HG03457 (cell line): ENCODE measurements around the gene PTPN12.
"Not testable (repeated sequence)": the region's sequence is repeated elsewhere in the genome, so short reads cannot be mapped to it uniquely, and the experiment has no call there.

Experiments used
- ATAC-seq: cut with Tn5 transposase; IDR thresholded peaks from one replicate; pipeline ENCODE4 v1.9.1; 2021; ENCODE audit warnings: moderate number of reproducible peaks; ENCODE audit not compliant: unreplicated experiment

PTPN12 gene

DNA sequence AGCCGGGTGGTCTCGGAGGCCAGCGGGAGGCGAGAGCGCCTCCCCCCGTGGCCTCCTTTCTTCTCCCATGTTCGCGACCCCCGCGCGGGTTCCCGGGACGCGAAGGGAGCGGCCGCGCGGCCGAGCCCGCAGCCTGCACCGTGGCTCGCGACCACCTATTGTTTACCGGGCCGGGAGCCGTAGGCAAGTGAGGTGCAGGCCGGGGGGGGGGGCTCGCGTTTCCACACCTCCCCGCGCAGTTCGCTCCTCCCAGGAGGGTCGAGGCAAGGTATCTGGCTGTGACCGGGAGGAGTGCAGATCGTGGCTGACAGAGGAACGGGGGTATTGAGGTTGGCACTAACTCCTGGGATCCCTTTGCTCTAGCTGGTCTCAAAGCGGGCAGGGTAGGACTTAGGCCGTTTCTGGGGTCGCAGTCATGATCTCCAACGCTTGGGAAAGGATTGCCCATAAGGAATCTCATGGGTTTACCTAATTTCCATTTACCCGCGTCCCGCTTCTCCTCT is 734 bp downstream of the PTPN12 start:
- no peak for ATAC-seq

- ATAC-seq: no peak
Measured at GRCh38 chr7:77538281-77539212, 1.5 kb downstream of the PTPN12 start.

DNA sequence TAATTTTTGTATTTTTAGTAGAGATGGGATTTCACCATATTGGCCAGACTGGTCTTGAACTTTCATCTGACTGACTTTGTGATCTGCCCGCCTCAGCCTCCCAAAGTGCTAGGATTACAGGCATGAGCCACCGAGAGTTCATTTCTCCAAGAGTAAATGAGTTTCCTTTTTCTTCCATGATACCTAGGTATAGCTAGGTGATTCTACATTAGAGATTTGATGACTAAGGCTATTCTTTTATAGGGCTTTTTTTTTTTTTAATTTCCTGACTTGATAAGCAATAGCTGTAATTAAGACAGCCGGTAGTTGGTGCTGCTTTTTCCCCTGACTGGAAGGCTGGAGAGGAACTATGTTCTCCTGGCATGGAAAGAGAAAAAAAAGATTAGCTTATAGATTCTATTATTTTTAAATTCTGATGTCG is 3.3 kb downstream of the PTPN12 start:
- ATAC-seq: no peak

DNA sequence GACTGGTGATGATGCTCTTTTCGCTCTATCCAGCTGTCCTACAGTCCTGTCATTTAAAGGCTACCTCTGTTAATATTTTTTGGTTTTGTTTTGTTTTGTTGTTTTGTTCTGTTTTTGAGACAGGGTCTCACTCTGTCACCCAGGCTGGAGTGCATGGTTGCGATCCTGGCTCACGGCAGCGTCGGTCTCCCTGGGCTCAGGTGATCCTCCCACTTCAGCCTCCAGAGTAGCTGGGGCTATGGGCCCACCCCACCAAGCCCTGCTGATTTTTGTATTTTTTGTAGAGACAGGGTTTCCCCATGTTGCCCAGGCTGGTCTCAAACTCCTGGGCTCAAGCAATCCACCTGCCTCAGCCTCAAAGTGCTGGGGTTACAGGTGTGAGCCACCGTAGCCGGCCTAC is 3.9 kb downstream of the PTPN12 start:
- ATAC-seq: not testable (repeated sequence)

- no peak for ATAC-seq
Measured at GRCh38 chr7:77542409-77542808, 5.3 kb downstream of the PTPN12 start.

GRCh38 chr7:77542895-77543294 is 5.8 kb downstream of the PTPN12 start:
- no peak for ATAC-seq

- ATAC-seq: no peak
Measured at GRCh38 chr7:77543910-77544309, 6.8 kb downstream of the PTPN12 start.

- ATAC-seq: no peak
Measured at GRCh38 chr7:77544518-77544917, 7.4 kb downstream of the PTPN12 start.

- ATAC-seq: no peak
Measured at GRCh38 chr7:77548206-77548605, 11.1 kb downstream of the PTPN12 start.

DNA sequence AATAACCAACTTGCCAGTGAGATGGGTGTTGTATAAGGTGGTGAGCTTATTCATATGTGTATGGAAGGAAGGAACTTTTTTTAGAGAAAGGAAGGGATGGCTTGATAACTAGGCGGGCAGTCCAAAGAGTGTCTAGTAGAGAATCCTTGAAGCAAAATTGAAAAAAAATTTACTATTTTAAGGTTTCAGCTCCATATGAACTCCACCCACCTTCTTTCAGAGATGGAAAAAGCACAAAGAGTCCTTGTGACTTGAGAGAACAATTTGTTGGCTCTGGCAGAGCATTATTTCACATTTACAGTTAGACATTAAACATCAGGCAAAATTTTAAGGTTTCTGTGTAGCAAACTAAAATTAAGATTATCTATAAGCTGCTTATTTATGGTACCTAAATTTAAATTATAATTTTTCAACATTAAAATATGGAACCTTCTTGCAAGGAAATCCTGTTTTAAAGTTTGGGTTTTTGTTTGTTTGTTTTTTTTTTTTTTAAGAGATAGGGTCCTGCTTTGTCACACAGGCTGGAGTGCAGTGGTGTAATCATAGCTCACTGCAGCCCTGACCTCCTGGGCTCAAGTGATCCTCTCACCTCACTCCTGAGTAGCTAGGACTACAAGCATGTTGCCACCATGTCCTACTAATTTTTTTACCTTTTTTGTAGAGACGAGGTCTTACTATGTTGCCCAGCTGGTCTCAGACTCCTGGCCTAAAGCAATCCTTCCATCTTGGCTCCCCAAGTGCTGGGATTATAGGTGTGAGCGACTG is 12.2 kb downstream of the PTPN12 start:
- no peak for ATAC-seq

DNA sequence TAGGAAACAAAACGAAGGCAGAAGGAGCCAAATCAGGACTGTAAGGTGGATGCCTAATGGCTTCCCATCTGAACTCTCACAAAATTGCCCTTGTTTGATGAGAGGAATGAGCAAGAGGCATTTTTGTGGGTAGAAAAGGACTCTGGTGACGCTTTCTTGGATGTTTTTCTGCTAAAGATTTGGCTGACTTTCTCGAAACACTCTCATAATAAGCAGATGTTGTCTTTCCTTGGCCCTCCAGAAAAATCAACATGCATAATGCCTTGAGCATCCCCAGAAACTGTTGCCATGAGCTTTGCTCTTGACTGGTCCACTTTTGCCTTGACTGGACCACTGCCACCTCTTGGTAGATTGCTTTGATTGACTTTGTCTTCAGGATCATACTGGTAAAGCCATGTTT is 13.5 kb downstream of the PTPN12 start:
- no peak for ATAC-seq

DNA sequence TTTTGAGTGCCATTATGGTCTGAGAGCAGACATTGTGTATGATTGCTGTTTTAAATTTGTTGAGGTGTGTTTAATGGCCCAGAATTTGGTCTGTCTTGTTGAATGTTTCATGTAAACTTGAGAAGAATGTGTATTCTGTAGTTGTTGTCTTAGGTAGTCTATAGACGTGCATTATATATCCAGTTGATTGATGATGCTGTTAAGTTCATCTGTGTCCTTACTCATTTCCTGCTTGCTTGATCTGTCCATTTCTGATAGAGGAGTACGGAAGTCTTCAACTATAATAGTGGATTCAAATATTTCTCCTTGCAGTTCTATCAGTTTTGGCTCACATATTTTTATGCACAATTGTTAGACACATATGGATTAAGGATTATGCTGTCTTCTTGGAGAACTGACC is 16.0 kb downstream of the PTPN12 start:
- no peak for ATAC-seq

DNA sequence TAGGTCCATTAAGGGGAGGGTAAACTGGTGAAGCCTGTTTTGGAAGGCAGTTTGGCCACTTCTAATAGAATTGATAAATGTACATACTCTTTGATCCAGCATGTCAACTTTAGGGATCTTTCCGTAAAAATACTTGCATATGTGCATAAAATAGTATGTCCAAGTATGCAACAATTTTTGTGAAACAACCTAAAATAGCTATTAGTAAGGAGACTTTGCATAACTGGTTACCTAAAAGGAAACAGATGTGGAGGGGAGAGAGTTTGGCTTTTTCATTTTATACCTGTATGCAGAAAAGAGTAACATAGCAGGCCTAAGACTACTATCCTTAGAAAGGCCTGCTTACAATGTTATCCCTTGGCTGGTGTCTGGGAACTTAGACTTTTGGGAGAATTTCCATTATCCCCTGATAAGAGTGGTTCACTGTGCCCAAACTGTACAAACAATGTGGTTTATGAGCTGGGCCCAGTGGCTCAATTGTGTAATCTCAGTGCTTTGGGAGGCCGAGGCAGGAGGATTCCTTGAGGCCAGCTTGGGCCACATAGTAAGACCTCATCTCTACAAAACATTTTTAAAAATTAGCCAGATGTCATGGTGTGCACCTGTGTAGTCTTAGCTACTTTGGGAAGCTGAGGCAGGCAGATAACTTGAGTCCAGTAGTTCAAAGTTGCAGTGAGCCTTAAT is 21.3 kb downstream of the PTPN12 start:
- ATAC-seq: no peak

GRCh38 chr7:77561352-77561751 is 24.3 kb downstream of the PTPN12 start:
- ATAC-seq: peak; percentile 84

DNA sequence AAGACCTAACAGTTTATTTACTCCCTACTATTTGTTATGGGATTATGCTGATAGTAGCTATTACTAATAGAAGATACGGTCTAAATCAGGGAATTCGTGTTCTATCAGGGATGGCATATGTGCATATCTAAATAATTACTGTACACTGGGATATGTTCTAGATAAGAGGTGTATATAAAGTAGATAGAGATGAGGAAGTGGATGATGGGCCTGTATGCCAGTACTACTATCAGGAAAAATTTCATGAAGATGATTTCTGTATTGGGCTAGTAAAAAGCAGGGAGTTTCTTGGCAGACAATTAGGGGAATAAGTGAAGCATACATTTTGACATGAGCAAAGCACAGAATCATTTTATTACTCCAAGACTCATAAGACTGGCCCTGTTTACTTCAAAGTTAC is 26.2 kb downstream of the PTPN12 start:
- ATAC-seq: no peak

GRCh38 chr7:77565917-77566316 is 28.8 kb downstream of the PTPN12 start:
- ATAC-seq: no peak

DNA sequence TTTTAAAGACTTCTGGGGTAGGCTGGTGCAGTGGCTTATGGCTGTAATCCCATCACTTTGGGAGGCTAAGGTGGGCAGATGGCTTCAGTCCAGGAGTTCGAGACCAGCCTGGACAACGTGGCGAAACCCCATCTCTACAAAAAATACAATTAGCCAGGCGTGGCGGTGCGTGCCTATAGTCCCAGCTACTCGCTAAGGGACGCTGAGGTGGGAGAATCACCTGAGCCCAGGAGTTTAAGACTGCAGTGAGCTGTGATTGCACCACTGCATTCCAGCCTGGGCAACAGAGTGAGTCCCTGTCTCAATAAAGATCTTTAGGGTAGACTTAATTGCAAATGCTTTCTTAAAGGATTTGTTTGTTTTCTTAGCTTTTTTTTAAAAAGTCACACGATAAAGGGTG is 29.3 kb downstream of the PTPN12 start:
- ATAC-seq: no peak

- no peak for ATAC-seq
Measured at GRCh38 chr7:77569514-77570232, 32.6 kb downstream of the PTPN12 start.

- no peak for ATAC-seq
Measured at GRCh38 chr7:77570330-77571011, 33.4 kb downstream of the PTPN12 start.

- no peak for ATAC-seq
Measured at GRCh38 chr7:77571801-77572200, 34.7 kb downstream of the PTPN12 start.
